HCT116 (cell line): Measurements from ENCODE around the gene DDX54.

Experiments
- CTCF ChIP-seq, 3 experiments: fragments of 200-600 bp in 1 of 3; sonication (generic) in 1 of 3; IDR thresholded peaks in 2 of 3; conservative IDR thresholded peaks in 1 of 3; 2 replicates each; pipeline ENCODE4 v1.5.1; 2012 to 2017; ENCODE audit warnings: low read depth in 2 of 3, low read length in 2 of 3, antibody characterized with exemption in 1 of 3, borderline replicate concordance in 1 of 3, control low read depth in 1 of 3, mild to moderate bottlenecking in 1 of 3, mixed read lengths in 1 of 3, mixed run types in 1 of 3, moderate library complexity in 1 of 3; ENCODE audit not compliant: insufficient read depth in 1 of 3
- EGR1 ChIP-seq: IDR thresholded peaks from 2 replicates; pipeline ENCODE4 v1.6.1; 2012; ENCODE audit warnings: low read depth
- ELF1 ChIP-seq: IDR thresholded peaks from 2 replicates; pipeline ENCODE4 v1.6.1; 2012; ENCODE audit warnings: low read depth, borderline replicate concordance
- EZH2 ChIP-seq: fragments of 200-600 bp; sonication (generic); IDR thresholded peaks from 2 replicates; pipeline ENCODE4 v1.6.1; 2017; ENCODE audit warnings: antibody characterized with exemption, mixed run types
- EZH2phosphoT487 ChIP-seq: fragments of 200-600 bp; IDR thresholded peaks from 2 replicates; pipeline ENCODE4 v1.6.1; 2018; ENCODE audit warnings: antibody characterized with exemption, borderline replicate concordance
- FOSL1 ChIP-seq: IDR thresholded peaks from 2 replicates; pipeline ENCODE4 v1.6.1; 2012; ENCODE audit warnings: low read depth
- JUND ChIP-seq: IDR thresholded peaks from 2 replicates; pipeline ENCODE4 v1.6.1; 2012
- POLR2A ChIP-seq: IDR thresholded peaks from 2 replicates; pipeline ENCODE4 v1.7.0; 2011; ENCODE audit warnings: borderline replicate concordance; ENCODE audit not compliant: insufficient read depth, insufficient read length; ENCODE audit errors: extremely low read depth
- SRF ChIP-seq: IDR thresholded peaks from 2 replicates; pipeline ENCODE4 v1.6.1; 2012; ENCODE audit warnings: low read depth
- YY1 ChIP-seq: IDR thresholded peaks from 2 replicates; pipeline ENCODE4 v1.6.1; 2011; ENCODE audit warnings: low read length, low read depth, moderate library complexity, mild to moderate bottlenecking; ENCODE audit not compliant: insufficient replicate concordance; ENCODE audit errors: extremely low read depth
- ZNF274 ChIP-seq: fragments of 200-500 bp; sonication (Bioruptor generic); IDR thresholded peaks from 2 replicates; pipeline ENCODE4 v1.6.1; 2014; ENCODE audit warnings: mild to moderate bottlenecking, low read depth, low read length, inconsistent platforms

- TF ChIP-seq FOSL1: no peak
- TF ChIP-seq ZNF274: no peak
- TF ChIP-seq JUND: no peak
- TF ChIP-seq POLR2A: no peak
- no peak for TF ChIP-seq CTCF (IDR thresholded peaks at IDR 0.05 in 2 of 3, conservative IDR thresholded peaks at IDR 0.05 in 1 of 3; ENCODE audit: borderline replicate concordance in 1 of 3, insufficient read depth in 1 of 3, low read depth in 2 of 3, low read length in 2 of 3)
- TF ChIP-seq EZH2phosphoT487: no peak
- TF ChIP-seq EZH2: no peak
- no peak for TF ChIP-seq EGR1
- TF ChIP-seq ELF1: no peak
- TF ChIP-seq SRF: no peak
- no peak for TF ChIP-seq YY1
Measured at GRCh38 chr12:113230315-113231234, 45.3 kb upstream of the DDX54 start.
